GM18502 (cell line): ENCODE results near the gene SLC9A3.

ENCODE experiments used
- ATAC-seq: cut with Tn5 transposase; IDR thresholded peaks from one replicate; pipeline ENCODE4 v1.9.1; 2021; ENCODE audit warnings: mild to moderate bottlenecking; ENCODE audit not compliant: unreplicated experiment, poor library complexity

SLC9A3 gene

DNA sequence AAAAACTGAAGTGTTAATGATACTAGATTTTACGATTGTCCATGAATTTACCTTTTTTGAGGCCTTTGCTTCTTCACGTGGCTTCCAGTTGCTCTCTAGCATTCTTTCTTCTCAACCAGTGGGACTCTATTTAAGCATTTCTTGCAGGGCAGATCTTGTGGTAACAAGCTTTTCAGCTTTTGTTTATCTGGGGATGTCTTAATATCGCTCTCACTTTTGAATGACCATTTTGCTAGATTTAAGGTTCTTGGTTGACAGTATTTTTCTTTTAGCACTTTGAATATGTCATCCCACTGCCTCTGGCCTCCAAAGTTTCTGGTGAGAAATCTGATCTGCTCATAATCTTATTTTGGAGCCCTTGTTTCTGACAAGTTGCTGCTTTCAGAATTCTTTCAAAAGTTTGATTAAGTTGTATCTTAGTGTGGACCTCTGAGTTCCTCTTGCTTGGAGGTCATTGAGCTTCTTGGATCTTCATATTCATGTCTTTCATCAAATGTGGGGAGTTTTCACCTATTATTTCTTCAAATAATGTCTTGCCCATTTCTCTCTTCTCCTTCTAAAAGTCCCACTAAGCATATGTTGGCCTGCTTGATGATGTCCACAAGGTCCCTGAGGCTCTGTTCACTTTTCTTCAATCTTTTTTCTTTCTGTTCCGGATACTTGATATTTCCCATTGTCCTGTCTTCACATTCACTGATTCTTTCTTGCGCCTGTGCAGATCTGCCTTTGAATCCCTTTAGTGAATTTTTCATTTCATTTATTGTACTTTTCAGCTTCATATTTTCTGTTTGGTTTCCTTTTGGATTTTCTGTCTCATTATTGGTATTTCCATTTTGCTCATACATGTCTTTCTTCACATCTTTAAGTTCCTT, 72.4 kb downstream of the SLC9A3 start:
- no peak for ATAC-seq

DNA sequence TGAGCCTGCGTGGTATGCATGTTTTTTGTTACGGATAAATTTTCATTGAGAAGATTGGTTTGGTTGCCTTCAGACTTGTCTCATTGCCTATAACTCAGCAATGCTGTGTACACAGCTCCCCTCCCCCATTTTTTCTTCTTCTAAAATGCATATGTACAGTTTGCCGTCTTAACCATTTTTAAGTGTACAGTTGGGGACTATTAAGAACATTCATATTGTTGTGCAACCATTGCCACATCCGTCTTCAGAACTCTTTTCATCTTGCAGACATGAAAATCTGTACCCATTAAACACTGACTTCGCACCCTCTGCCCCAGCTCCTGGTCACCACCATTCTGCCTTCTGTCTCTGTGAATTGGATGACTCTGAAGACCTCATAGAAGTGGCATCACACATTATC, 75.1 kb downstream of the SLC9A3 start:
- no peak for ATAC-seq

DNA sequence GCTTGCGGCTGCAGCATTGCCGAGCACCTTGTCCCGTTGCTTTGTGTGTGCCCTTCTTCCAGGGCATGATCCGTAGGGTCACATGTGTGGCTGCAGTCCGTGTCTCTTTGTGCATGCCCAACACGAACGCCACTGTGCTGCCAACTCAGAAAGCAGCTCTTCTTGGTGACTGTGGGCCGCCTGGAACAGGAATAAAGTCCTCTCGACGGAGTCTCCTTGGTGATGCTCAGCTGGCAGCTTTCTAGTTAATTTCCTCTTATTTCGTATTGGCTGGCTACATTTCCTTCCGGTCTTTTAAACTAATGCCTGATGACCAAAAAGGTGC, 75.5 kb downstream of the SLC9A3 start:
- no peak for ATAC-seq

DNA sequence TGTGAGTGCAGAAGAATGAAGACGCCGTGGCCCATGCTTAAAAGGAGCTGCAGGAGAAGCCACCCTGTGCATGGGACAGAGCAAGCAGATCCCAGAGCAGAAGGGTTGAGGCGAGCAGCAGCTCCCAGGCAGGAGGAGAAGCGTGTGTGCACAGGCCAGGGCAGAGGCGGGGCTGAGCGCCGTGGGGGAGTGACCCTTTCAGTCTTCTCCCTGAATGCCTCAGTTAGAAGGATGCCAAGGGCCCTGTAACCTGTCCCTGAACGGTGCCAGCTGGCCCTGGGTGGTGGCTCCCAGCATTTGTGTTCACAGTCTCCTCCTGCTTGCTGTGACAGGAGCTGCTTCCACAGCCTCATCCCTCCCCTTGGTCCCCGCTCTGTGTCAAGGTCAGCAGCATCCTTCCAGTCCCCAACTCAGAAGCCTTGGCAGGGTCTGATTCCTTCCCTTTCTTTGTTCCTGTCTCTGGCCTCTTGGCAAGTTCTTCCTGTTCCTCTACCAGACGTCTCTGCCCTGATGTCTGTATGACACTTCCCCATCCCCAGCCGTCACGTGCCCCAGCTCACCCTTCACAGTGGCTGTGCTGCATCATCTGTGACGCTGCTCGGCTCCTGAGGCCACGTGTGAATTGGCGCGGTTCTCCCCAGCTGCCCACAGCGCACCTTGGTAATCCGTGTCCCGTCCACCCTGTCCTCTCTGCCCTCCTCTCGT, 76.0 kb downstream of the SLC9A3 start:
- no peak for ATAC-seq

- no peak for ATAC-seq
Observed at GRCh38 chr5:447501-447900, 76.7 kb downstream of the SLC9A3 start.

- no peak for ATAC-seq
Observed at GRCh38 chr5:446883-447263, 77.4 kb downstream of the SLC9A3 start.

DNA sequence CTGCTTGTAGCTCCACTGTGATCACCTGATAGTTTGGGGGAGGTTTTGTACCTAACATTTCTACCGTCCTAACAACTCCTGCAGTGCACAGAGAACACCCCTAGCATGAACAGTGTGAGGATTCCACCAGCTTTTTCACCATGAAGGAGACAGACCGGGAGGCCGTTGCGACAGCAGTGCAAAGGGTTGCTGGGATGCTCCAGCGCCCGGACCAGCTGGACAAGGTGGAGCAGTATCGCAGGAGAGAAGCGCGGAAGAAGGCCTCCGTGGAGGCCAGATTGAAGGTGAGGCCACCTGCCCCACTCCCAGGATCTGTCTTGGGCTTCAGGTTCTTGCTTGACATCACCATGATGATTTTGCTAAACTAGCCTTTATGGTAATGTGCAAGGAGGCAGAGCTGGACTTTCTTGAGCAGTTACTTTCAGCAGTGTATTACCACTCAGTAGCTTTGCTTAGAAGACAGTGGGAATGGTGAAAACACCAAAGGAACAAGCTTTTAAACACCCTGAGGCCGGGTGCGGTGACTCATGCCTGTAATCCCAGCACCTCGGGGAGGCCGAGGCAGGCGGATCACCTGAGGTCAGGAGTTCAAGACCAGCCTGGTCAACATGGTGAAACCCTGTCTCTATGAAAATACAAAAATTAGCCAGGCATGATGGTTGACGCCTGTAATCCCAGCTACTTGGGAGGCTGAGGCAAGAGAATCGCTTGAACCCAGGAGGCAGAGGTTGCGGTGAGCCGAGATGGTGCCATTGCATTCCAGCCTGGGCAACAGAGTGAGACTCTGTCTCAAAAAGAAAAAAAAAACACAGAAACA, 78.0 kb downstream of the SLC9A3 start:
- ATAC-seq: no peak

- ATAC-seq: no peak
Observed at GRCh38 chr5:445591-445990, 78.7 kb downstream of the SLC9A3 start.

DNA sequence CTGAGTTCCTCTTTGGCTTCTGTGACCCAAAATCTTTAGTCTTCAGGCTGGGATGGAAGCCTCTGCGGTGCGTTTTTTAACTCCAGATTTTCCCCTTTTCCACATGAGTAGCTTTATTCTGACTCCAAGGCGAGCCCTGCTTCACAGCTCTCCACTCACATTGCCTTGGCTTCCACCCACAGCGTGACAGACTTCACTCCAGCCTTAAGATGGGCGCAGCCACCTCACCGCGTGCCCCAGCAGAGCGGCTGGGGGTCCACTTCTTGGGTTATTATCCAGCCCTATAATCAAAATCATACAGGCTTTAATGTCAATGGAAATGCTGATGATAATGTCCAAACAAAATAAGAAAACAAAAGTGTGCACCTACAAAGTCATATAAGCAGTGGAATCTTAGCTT, 80.0 kb downstream of the SLC9A3 start:
- ATAC-seq: no peak

DNA sequence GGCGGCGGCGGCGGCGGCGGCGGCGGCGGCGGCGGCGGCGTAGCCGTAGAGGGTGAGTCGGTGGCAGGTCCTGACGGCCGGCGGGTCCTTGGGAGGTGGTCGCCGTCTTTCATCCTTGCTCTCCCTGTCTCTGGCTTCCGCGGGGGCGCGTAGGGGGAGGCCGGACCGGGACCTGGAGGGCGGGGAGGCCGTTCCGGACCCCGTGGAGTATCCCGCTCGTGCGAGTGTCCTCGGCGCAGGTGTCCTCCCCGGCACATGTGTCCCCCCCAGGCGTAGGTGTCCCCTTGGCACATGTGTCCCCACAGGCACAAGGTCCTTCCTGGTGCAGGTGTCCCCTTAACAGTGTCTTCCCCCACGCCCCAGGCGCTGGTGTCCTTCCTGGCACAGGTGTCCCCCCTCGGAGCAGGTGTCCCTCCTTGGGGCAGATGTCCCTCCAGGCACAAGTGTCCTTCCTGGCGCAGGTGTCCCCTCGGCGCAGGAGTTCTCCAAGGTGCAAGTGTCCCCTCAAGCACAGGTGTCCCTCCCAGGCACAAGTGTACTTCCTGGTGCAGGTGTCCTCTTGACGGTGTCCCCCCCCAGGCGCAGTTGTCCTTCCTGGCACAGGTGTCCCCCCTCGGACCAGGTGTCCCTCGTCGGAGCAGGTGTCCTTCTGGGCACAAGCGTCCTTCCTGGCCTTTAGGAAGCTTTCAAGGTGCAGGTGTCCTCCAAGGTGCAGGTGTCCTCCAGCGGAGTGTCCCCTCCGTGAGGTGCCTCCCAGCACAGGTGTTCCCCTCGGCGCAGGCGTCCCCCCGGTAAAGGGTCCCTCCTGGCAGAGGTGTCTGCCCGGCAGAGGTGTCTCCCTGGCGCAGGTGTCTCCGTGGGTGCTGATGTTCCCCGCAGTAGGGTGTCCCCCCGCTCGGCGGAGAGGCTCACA, 80.8 kb downstream of the SLC9A3 start:
- ATAC-seq: peak; percentile 30

DNA sequence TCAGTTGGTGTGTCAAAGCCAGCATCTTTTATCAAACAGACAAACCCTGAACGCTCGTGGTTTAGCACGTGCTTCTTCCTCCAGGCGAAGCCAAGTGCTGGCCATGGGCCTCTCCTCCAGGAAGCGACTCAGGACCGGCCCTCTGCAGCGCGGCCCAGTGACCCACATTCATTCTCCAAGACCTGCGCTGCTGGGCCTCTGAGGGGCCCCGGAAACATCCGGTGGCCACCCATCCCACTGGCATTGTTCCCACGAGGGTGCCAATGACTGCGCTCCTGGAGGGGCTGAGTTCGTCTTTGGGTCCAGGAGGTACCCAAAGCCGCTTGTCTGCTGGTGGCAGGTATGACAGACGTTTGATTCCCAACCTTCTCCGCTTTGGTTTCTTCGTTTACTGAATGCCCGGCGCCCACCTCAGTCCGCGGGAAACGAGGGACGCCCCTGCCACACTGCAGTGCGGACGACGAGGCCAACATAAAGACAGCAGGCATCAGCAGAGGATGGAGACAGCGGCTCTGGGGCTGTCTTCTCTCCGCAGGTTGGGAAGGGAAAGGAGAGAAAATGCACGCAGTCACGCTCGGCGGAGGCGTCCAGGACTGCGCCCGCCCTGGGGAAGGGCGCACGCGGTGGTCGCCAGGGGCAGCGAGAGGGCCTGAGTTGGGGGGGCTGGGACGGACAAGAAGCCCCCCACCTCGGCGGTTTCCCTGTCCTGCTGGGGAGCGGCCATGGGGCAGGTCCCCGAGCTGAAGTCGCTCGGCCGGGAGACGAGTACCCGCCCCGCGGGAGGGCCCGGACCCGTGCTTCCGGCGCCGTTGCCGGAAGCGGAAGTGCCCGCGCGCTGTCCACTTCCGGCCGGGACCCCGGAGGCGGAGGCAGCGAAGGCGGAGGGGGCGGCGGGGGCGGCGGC, 81.7 kb downstream of the SLC9A3 start, which contains the start of gene EXOC3:
Gene EXOC3 (plus strand): TSS at position 842 of the 904 bp plus-strand sequence. CDS start 3,030 bp downstream, outside the sequence.
- ATAC-seq: peak; percentile 83

- ATAC-seq: no peak
Observed at GRCh38 chr5:441996-442334, 82.3 kb downstream of the SLC9A3 start.

GRCh38 chr5:440401-441201, 83.6 kb downstream of the SLC9A3 start:
- no peak for ATAC-seq

GRCh38 chr5:439636-440035, 84.6 kb downstream of the SLC9A3 start:
- ATAC-seq: no peak

DNA sequence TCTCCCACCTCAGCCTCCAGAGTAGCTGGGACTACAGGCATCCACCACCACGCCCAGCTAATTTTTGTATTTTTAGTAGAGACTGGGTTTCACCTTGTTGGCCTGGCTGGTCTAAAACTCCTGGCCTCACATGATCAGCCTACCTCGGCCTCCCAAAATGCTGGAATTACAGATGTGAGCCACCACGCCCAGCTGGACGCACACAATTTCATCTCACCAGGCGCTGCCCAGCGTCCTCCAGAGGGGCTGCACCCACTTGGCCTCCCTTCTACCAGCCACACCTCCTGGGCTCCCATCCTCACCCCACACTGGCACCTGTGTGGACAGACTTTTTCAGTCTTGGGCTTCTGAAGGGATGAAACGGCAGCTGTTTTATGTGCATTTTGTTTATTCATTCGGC, 85.1 kb downstream of the SLC9A3 start:
- ATAC-seq: no peak

GRCh38 chr5:438481-438981, 85.7 kb downstream of the SLC9A3 start:
- ATAC-seq: no peak

GRCh38 chr5:437281-437771, 86.9 kb downstream of the SLC9A3 start:
- no peak for ATAC-seq

- ATAC-seq: no peak
Observed at GRCh38 chr5:436641-436975, 87.6 kb downstream of the SLC9A3 start.
